ENCODE measurements around the gene MIX23. TPM values are rescaled to one million over a fixed set of nuclear protein-coding genes. Genes with fewer than 3 reads are reported as not detected.

The MIX23 gene
- total and polyA plus RNA-seq, 10 of the 15 experiments (the other 5 are each of a cell fraction or from before 2014, with no cell fraction given), result 30.0 to 176 (median 62.4) TPM

DNA sequence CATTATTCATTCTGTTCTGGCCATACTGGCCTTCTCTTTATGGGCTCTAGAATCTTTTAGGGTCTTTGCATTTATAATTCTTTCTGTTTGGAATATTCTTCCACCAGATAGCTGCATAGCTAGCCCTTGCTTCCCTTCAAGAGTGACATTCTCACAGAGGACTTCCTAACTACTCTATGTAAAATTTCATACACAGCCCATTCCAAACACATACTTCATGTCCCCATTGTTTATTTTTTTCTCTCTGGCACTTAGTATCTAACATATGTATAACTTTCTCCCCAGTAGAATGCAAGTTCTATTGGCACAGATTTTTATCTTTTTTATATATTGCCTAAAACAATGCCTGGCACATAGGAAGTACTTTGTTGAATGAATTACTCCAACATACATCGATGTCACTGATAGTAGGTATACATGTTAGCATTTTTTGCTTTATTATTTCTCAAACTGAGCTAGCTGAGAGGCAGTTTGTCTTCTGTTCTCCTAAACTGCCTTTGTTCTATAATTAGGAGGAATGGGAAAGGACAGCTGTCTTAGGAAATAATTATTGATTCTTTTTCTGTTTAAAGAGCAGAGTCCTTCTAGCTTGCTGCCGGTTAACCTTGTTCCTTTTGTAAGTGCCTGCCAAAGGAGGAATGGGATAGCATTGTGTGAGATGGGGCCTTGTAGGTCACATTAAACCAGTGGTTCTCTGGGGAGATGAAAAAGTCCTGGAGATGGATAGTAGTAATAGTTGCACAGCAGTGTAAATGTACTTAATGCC, 8.8 kb upstream of the MIX23 start:
- FAIRE-seq (no peak), DNase-seq (ENCODE audit: low read depth, low spot score) (no peak), ATAC-seq (no peak)
- Histone ChIP-seq H3K4me1 (ENCODE audit: control insufficient read depth, insufficient read depth, low read length) (no peaks in the 10 kb centered on the region; the same call in 1 of the 2 replicates), H3K27me3 (replicated peaks in 1 of 2; ENCODE audit: control insufficient read depth in 2 of 2, insufficient read depth in 2 of 2, low read length in 1 of 2) (no peaks in the 10 kb centered on the region), H3K4me2 (ENCODE audit: control insufficient read depth, insufficient read depth) (no peak overlapping the region), H3K27ac (ENCODE audit: control insufficient read depth, insufficient read depth) (no peak overlapping the region), H2AFZ (ENCODE audit: control insufficient read depth, low read depth, low read length) (no peak overlapping the region), H4K20me1 (ENCODE audit: control insufficient read depth, insufficient read depth) (no peaks in the 10 kb centered on the region), H3K4me3 (no peak overlapping the region), H3K36me3 (ENCODE audit: control insufficient read depth in 2 of 2, insufficient read depth in 2 of 2, low read length in 1 of 2) (peaks cover 2 to 11% of the 10 kb centered on the region in 2 experiments; a peak in 2 of 4 replicates), H3K9me3 (replicated peaks; ENCODE audit: control insufficient read depth, insufficient read depth, low read length) (no peaks in the 10 kb centered on the region), H3K9ac (ENCODE audit: control insufficient read depth, insufficient read depth, low read length) (no peak overlapping the region), H3K79me2 (ENCODE audit: control insufficient read depth, insufficient read depth, low read length) (peaks cover 39% of the 10 kb centered on the region)
- SMC1A ChIA-PET (ENCODE audit: uncharacterized antibody, unreplicated experiment), result interaction anchor here (1.0 to 6.7 kb wide), 13 partner anchors 16 to 287 kb away, joined by 3 to 70 read pairs (median 4); partner anchors contain the start of gene WDR5B
- intact Hi-C loops (cut with micrococcal nuclease; ENCODE audit: unreplicated experiment), result loop anchor here (10.0 kb wide), 2 partner anchors 143 to 633 kb away; partner anchors contain the start of gene SEMA5B
- no TSS peak for BruUV-seq (replicated peaks)
- TF ChIP-seq MXI1 (IDR thresholded peaks at IDR 0.05; ENCODE audit: low read depth, low read length), result no peak
- TF ChIP-seq, protein P1, sequence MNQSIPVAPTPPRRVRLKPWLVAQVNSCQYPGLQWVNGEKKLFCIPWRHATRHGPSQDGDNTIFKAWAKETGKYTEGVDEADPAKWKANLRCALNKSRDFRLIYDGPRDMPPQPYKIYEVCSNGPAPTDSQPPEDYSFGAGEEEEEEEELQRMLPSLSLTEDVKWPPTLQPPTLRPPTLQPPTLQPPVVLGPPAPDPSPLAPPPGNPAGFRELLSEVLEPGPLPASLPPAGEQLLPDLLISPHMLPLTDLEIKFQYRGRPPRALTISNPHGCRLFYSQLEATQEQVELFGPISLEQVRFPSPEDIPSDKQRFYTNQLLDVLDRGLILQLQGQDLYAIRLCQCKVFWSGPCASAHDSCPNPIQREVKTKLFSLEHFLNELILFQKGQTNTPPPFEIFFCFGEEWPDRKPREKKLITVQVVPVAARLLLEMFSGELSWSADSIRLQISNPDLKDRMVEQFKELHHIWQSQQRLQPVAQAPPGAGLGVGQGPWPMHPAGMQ (IDR thresholded peaks at IDR 0.05; ENCODE audit: borderline replicate concordance), result no peak
- TF ChIP-seq CBX5 (IDR thresholded peaks at IDR 0.05; ENCODE audit: low read depth), result no peak
- no peak for TF ChIP-seq SRF (IDR thresholded peaks at IDR 0.05; ENCODE audit: low read depth in 2 of 2, low read length in 2 of 2)
- no peak for TF ChIP-seq TCF12 (IDR thresholded peaks at IDR 0.05; ENCODE audit: low read depth, low read length)
- no peak for TF ChIP-seq POLR2AphosphoS5 (IDR thresholded peaks at IDR 0.05; ENCODE audit: low read length)
- 98% methylated on average over 2 of the region's 2 CpGs for WGBS (ENCODE audit: insufficient coverage, insufficient replicate concordance, low lambda C conversion rate, missing lambda C conversion rate)
- POLR2A ChIA-PET, result interaction anchor here (1.0 to 3.5 kb wide), 3 partner anchors 28 to 85 kb away, joined by 3 to 13 read pairs (median 3); no protein-coding TSS in a partner anchor
- CTCF ChIA-PET, result interaction anchor here (0.8 to 6.3 kb wide), 18 partner anchors 8 to 296 kb away, joined by 3 to 72 read pairs (median 7); partner anchors contain the start of genes FAM162A, MIX23, PARP14 and WDR5B
- in situ Hi-C loops (cut with MboI), result no loop called here
- RAD21 ChIA-PET (ENCODE audit: unreplicated experiment), result interaction anchor here (0.6 to 3.9 kb wide), 8 partner anchors 17 to 637 kb away, joined by 3 to 32 read pairs (median 4); no protein-coding TSS in a partner anchor

Data from GM12878 (cell line).